ENCODE results near the gene CCDC186.

GRCh38 chr10:114174695-114175188 is 739 bp upstream of the CCDC186 start:
- TF ChIP-seq CTCF (IDR thresholded peaks at IDR 0.05) (no peak), POLR2A (IDR thresholded peaks at IDR 0.05) (no peak)

All from testis (tissue), 2 donors.